AG09309 (cell line): ENCODE data around the gene CDK15.
"Not testable (repeated sequence)": the region's sequence is repeated elsewhere in the genome, so short reads cannot be mapped to it uniquely, and the experiment has no call there.

ENCODE experiments used
- DNase-seq: peaks from one replicate; pipeline ENCODE4 v3.0.0-alpha.2; 2010; ENCODE audit warnings: low read depth
- H3K4me3 ChIP-seq: 2 replicates; pipeline ENCODE4 v1.5.1; 2011; ENCODE audit warnings: mild to moderate bottlenecking, low read depth, low read length, moderate library complexity; ENCODE audit not compliant: control insufficient read depth
- CTCF ChIP-seq: IDR thresholded peaks from 2 replicates; pipeline ENCODE4 v1.5.1; 2011; ENCODE audit warnings: mild to moderate bottlenecking, low read depth, low read length, inconsistent platforms; ENCODE audit not compliant: insufficient read depth, control insufficient read depth; ENCODE audit errors: missing control alignments

CDK15 gene

GRCh38 chr2:201806442-201807170 is at the start of gene CDK15:
Gene CDK15 (plus strand): TSS chr2:201806537. CDS start chr2:201806665, 128 bp downstream.
- H3K4me3 ChIP-seq, result peak within 1 kb of the TSS; percentile 13
- no peak for TF ChIP-seq CTCF
- DNase-seq, result no peak

- no peak for DNase-seq
- H3K4me3 ChIP-seq, result no peak overlapping the region
- no peak for TF ChIP-seq CTCF
Measured at GRCh38 chr2:201758234-201758633, 48.1 kb upstream of the CDK15 start.

- TF ChIP-seq CTCF, result no peak
- no peak for DNase-seq
- H3K4me3 ChIP-seq, result no peak overlapping the region
Measured at GRCh38 chr2:201758873-201759272, 47.5 kb upstream of the CDK15 start.

- DNase-seq, result no peak
- no peak overlapping the region for H3K4me3 ChIP-seq
- no peak for TF ChIP-seq CTCF
Measured at GRCh38 chr2:201759567-201759966, 46.8 kb upstream of the CDK15 start.

GRCh38 chr2:201761101-201761500 is 45.2 kb upstream of the CDK15 start:
- no peak for TF ChIP-seq CTCF
- H3K4me3 ChIP-seq, result no peak overlapping the region
- no peak for DNase-seq

- H3K4me3 ChIP-seq, DNase-seq: not testable (repeated sequence)
Measured at GRCh38 chr2:201764469-201764868, 41.9 kb upstream of the CDK15 start.

GRCh38 chr2:201765799-201766198 is 40.5 kb upstream of the CDK15 start:
- H3K4me3 ChIP-seq, result no peak overlapping the region
- no peak for TF ChIP-seq CTCF
- no peak for DNase-seq
